Suprapubic skin (tissue), 4 donors: Measurements from ENCODE around the gene ATG5.
"Not testable (repeated sequence)": the region's sequence is repeated elsewhere in the genome, so short reads cannot be mapped to it uniquely, and the experiment has no call there.

Source experiments
- CTCF ChIP-seq, 2 donors: fragments of 200-600 bp in 1 of 2; fragments of 450-650 bp in 1 of 2; sonication (generic) in 1 of 2; IDR thresholded peaks; one replicate each; pipeline ENCODE4 v1.5.1; 2016 to 2019; ENCODE audit warnings: antibody characterized with exemption in 2 of 2, mild to moderate bottlenecking in 1 of 2, moderate library complexity in 1 of 2
- EP300 ChIP-seq: sonication (generic); formaldehyde crosslinking; IDR thresholded peaks from one replicate; pipeline ENCODE4 v1.6.1; 2017; ENCODE audit warnings: antibody characterized with exemption
- POLR2AphosphoS5 ChIP-seq, 3 donors: sonication (generic); formaldehyde crosslinking; IDR thresholded peaks; one replicate each; pipeline ENCODE4 v1.6.1; 2017; ENCODE audit warnings: antibody characterized with exemption in 3 of 3

GRCh38 chr6:106268500-106268899 lies 57.1 kb downstream of the ATG5 start:
- TF ChIP-seq CTCF (IDR thresholded peaks at IDR 0.05); POLR2AphosphoS5 (IDR thresholded peaks at IDR 0.05); EP300: not testable (repeated sequence)
